GM12878 (cell line): ENCODE results near the gene HSPA12B. TPM values are rescaled to one million over a fixed set of nuclear protein-coding genes. Genes with fewer than 3 reads are reported as not detected.

Source experiments
- ATAC-seq: fragments of 200-7000 bp; cut with Tn5 transposase; 3 replicates; pipeline ENCODE4 v1.9.1; 2020; ENCODE audit warnings: mild to moderate bottlenecking, moderate library complexity
- BruUV-seq: library from RNA; stranded (reverse); fragments of 400-500 nt; replicated peaks from 2 replicates; lab custom pipeline; 2021; lab: Mats Ljungman, UMichigan
- CTCF ChIA-PET: fragments of 300-600 bp; sonication (Branson Sonifier 250); formaldehyde crosslinking; extraction: SDS; loops from one replicate; lab custom pipeline; 2021; ENCODE audit warnings: inconsistent platforms; lab: Yijun Ruan, JAX
- POLR2A ChIA-PET: fragments of 350-600 bp; formaldehyde crosslinking; extraction: SDS; loops from one replicate; lab custom pipeline; 2021; ENCODE audit warnings: inconsistent platforms; lab: Charles Lee
- RAD21 ChIA-PET: fragments of 300-600 bp; sonication (Branson Sonifier 250); formaldehyde crosslinking; loops from one replicate; lab custom pipeline; 2023; ENCODE audit warnings: antibody characterized with exemption; ENCODE audit not compliant: unreplicated experiment; lab: Charles Lee
- SMC1A ChIA-PET: fragments of 300-600 bp; sonication (Branson Sonifier 250); formaldehyde crosslinking; loops from one replicate; lab custom pipeline; 2023; ENCODE audit not compliant: unreplicated experiment, uncharacterized antibody; lab: Charles Lee
- DNase-seq: peaks from one replicate; pipeline ENCODE4 v3.0.0-alpha.2; 2011; ENCODE audit warnings: low read depth, low spot score
- FAIRE-seq: peaks from 3 replicates; lab custom pipeline; 2011; peaks lifted over from hg19 to GRCh38; lab: Jason Lieb, UNC
- H2AFZ ChIP-seq: 2 replicates; pipeline ENCODE4 v1.6.0; 2011; ENCODE audit warnings: low read depth, low read length, control low read depth; ENCODE audit not compliant: control insufficient read depth
- H3K27ac ChIP-seq: 2 replicates; pipeline ENCODE4 v1.5.1; 2011; ENCODE audit warnings: control low read depth; ENCODE audit not compliant: control insufficient read depth, insufficient read depth
- H3K27me3 ChIP-seq, 2 experiments: replicated peaks in 1 of 2; 2 replicates each; pipeline versions ENCODE4 v1.6.0 to v1.6.1; 2011; ENCODE audit warnings: low read length in 1 of 2; ENCODE audit not compliant: control insufficient read depth in 2 of 2, insufficient read depth in 2 of 2
- H3K36me3 ChIP-seq, 2 experiments: 2 replicates each; pipeline ENCODE4 v1.5.1; 2011; ENCODE audit warnings: low read length in 1 of 2; ENCODE audit not compliant: control insufficient read depth in 2 of 2, insufficient read depth in 2 of 2
- H3K4me1 ChIP-seq: 2 replicates; pipeline ENCODE4 v1.6.1; 2011; ENCODE audit warnings: mild to moderate bottlenecking, low read length, moderate library complexity, mixed read lengths; ENCODE audit not compliant: control insufficient read depth, insufficient read depth
- H3K4me2 ChIP-seq: 2 replicates; pipeline ENCODE4 v1.6.0; 2011; ENCODE audit warnings: control low read depth; ENCODE audit not compliant: control insufficient read depth, insufficient read depth
- H3K4me3 ChIP-seq: fragments of 200-600 bp; sonication (generic); 2 replicates; pipeline ENCODE4 v1.5.1; 2016
- H3K79me2 ChIP-seq: 2 replicates; pipeline ENCODE4 v1.6.0; 2011; ENCODE audit warnings: low read length; ENCODE audit not compliant: control insufficient read depth, insufficient read depth
- H3K9ac ChIP-seq: 2 replicates; pipeline ENCODE4 v1.8.0; 2011; ENCODE audit warnings: low read length, control low read depth, mixed read lengths; ENCODE audit not compliant: control insufficient read depth, insufficient read depth
- H3K9me3 ChIP-seq: replicated peaks from 3 replicates; pipeline ENCODE4 v1.5.1; 2011; ENCODE audit warnings: mild to moderate bottlenecking, low read length; ENCODE audit not compliant: control insufficient read depth, insufficient read depth
- H4K20me1 ChIP-seq: 2 replicates; pipeline ENCODE4 v1.6.0; 2011; ENCODE audit not compliant: control insufficient read depth, insufficient read depth
- HDGF ChIP-seq: fragments of 450-650 bp; IDR thresholded peaks from 2 replicates; pipeline ENCODE4 v1.6.1; 2016; ENCODE audit warnings: antibody characterized with exemption
- MEF2B ChIP-seq: fragments of 450-650 bp; IDR thresholded peaks from 2 replicates; pipeline ENCODE4 v1.6.1; 2018; ENCODE audit warnings: mild to moderate bottlenecking, moderate library complexity; ENCODE audit not compliant: partially characterized antibody, poor library complexity, severe bottlenecking
- ZNF622 ChIP-seq: fragments of 450-650 bp; IDR thresholded peaks from 2 replicates; pipeline ENCODE4 v1.6.1; 2017; ENCODE audit warnings: mild to moderate bottlenecking, inconsistent platforms
- WGBS: methylation state at CpG from one replicate; pipeline ENCODE4 v1.1.6; 2016; ENCODE audit warnings: low lambda C conversion rate; ENCODE audit not compliant: insufficient replicate concordance, insufficient coverage; ENCODE audit errors: missing lambda C conversion rate; 5-methylcytosine and 5-hydroxymethylcytosine counted together
- in situ Hi-C: fragments of 300-500 bp; cut with MboI; formaldehyde crosslinking; loops from 9 replicates; pipeline ENCODE4 v1.14.3; 2018; ENCODE audit warnings: mixed read lengths
- intact Hi-C: fragments of 100-400 bp; cut with micrococcal nuclease; formaldehyde crosslinking; loops from one replicate; pipeline ENCODE4 v1.14.2; 2022; ENCODE audit not compliant: unreplicated experiment
- polyA plus RNA-seq, 11 experiments: library from polyadenylated mRNA; depleted of rRNA in 4 of 11; unstranded in 6 of 11; stranded (reverse) in 5 of 11; fragments of >200 nt; fragmentation: Nextera tagmentation in 4 of 11; fragmentation: Illumina TruSeq in 1 of 11; extraction: Ambion mirVana in 4 of 11; extraction: Trizol in 1 of 11; gene quantifications; 1 replicate in 1 of 11; 2 replicates in 10 of 11; pipeline versions ENCODE4 v1.2.1 to v1.2.3, GENCODE V29; 2011 to 2016; ENCODE audit warnings: inconsistent platforms in 2 of 11, missing spikeins in 2 of 11, low read depth in 1 of 11
- total RNA-seq, 4 experiments: library from RNA; depleted of rRNA in 3 of 4; stranded (reverse); fragments of >200 nt in 3 of 4; fragmentation: Illumina TruSeq in 1 of 4; extraction: Trizol in 1 of 4; gene quantifications; 2 replicates each; pipeline versions ENCODE4 v1.2.1 to v1.2.3, GENCODE V29; 2013 to 2021
- TF ChIP-seq, protein P1 (sequence below), 3 experiments: IDR thresholded peaks in 2 of 3; conservative IDR thresholded peaks in 1 of 3; 2 replicates each; pipeline ENCODE4 v1.5.1; 2011; ENCODE audit warnings: low read depth in 3 of 3, low read length in 3 of 3, mild to moderate bottlenecking in 3 of 3, control low read depth in 2 of 3, moderate library complexity in 2 of 3, inconsistent platforms in 1 of 3, mixed read lengths in 1 of 3; ENCODE audit not compliant: control insufficient read depth in 2 of 3, insufficient read depth in 1 of 3; ENCODE audit errors: extremely low read depth in 1 of 3

The HSPA12B gene
- total and polyA plus RNA-seq, 10 of the 15 experiments (the other 5 are each of a cell fraction or from before 2014, with no cell fraction given) = 0.08 TPM; not detected in 9

GRCh38 chr20:3744806-3745685 lies 12.6 kb downstream of the HSPA12B start:
- H3K79me2 ChIP-seq = no peaks in the 10 kb centered on the region
- H3K4me3 ChIP-seq = no peak overlapping the region; the same call in 1 of the 2 replicates
- H4K20me1 ChIP-seq = no peaks in the 10 kb centered on the region
- H3K4me2 ChIP-seq = peak overlapping the region; percentile 55
- FAIRE-seq (no peak), DNase-seq (no peak), ATAC-seq (peak; percentile 89)
- RAD21 ChIA-PET = interaction anchor here (1.0 to 1.6 kb wide), 4 partner anchors 23 to 181 kb away, joined by 3 read pairs; partner anchors contain the start of genes ADISSP and CENPB
- WGBS = 64% methylated on average over 44 of the region's 45 CpGs
- CTCF ChIA-PET = interaction anchor here (0.6 to 2.4 kb wide), 7 partner anchors 10 to 340 kb away, joined by 3 to 8 read pairs (median 3); partner anchors contain the start of genes ADISSP and AP5S1
- BruUV-seq = no TSS peak
- H3K4me1 ChIP-seq = no peaks in the 10 kb centered on the region
- in situ Hi-C loops (no loop called here), intact Hi-C loops (no loop called here)
- no peaks in the 10 kb centered on the region for H3K36me3 ChIP-seq
- H3K9ac ChIP-seq = no peak overlapping the region
- no peaks in the 10 kb centered on the region for H3K27me3 ChIP-seq
- POLR2A ChIA-PET = interaction anchor here (1.2 kb wide), 1 partner anchor 23 kb away, joined by 4 read pairs; the partner anchor contains the start of gene ADISSP
- no peak overlapping the region for H3K27ac ChIP-seq
- H3K9me3 ChIP-seq = no peaks in the 10 kb centered on the region
- H2AFZ ChIP-seq = peak overlapping the region; percentile 55
- SMC1A ChIA-PET = no interaction called here
- TF ChIP-seq, protein P1, sequence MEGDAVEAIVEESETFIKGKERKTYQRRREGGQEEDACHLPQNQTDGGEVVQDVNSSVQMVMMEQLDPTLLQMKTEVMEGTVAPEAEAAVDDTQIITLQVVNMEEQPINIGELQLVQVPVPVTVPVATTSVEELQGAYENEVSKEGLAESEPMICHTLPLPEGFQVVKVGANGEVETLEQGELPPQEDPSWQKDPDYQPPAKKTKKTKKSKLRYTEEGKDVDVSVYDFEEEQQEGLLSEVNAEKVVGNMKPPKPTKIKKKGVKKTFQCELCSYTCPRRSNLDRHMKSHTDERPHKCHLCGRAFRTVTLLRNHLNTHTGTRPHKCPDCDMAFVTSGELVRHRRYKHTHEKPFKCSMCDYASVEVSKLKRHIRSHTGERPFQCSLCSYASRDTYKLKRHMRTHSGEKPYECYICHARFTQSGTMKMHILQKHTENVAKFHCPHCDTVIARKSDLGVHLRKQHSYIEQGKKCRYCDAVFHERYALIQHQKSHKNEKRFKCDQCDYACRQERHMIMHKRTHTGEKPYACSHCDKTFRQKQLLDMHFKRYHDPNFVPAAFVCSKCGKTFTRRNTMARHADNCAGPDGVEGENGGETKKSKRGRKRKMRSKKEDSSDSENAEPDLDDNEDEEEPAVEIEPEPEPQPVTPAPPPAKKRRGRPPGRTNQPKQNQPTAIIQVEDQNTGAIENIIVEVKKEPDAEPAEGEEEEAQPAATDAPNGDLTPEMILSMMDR (IDR thresholded peaks at IDR 0.05 in 2 of 3, conservative IDR thresholded peaks at IDR 0.05 in 1 of 3; ENCODE audit: control insufficient read depth in 2 of 3, extremely low read depth in 1 of 3, insufficient read depth in 1 of 3, low read depth in 3 of 3, low read length in 3 of 3) = peak in 1 of 3 experiments; percentile 4; a peak in 1 of 6 replicates
- TF ChIP-seq HDGF (0 out of 2 replicates have a peak, but pooled peaks have one; percentile 41), ZNF622 (no peak), MEF2B (no peak)
- TF ChIP-seq, all 136 proteins: peak for 2
